Measurements from ENCODE around the gene PPP2R2B.

- TF ChIP-seq POLR2AphosphoS5 (IDR thresholded peaks at IDR 0.05), result no peak
- TF ChIP-seq CTCF (IDR thresholded peaks at IDR 0.05), result no peak
These were observed 145.6 kb downstream of the PPP2R2B start for GRCh38 chr5:146732962-146733361.

Measured in transverse colon (tissue), 4 donors.